Amygdala (tissue), 56 donors: ENCODE results near the gene CATSPER1.
"Not testable (repeated sequence)": the region's sequence is repeated elsewhere in the genome, so short reads cannot be mapped to it uniquely, and the experiment has no call there.

Experiments
- DNase-seq, 56 donors: peaks; one replicate each; lab custom pipeline; 2025; lab: John Stamatoyannopoulos, UW

The CATSPER1 gene

GRCh38 chr11:66022401-66023185, 3.7 kb downstream of the CATSPER1 start:
- DNase-seq: peak in 40 of 56 donors; percentile 1 to 75 (median 26)

- DNase-seq: no peak
These were observed 5.5 kb downstream of the CATSPER1 start for GRCh38 chr11:66020618-66021357.

DNA sequence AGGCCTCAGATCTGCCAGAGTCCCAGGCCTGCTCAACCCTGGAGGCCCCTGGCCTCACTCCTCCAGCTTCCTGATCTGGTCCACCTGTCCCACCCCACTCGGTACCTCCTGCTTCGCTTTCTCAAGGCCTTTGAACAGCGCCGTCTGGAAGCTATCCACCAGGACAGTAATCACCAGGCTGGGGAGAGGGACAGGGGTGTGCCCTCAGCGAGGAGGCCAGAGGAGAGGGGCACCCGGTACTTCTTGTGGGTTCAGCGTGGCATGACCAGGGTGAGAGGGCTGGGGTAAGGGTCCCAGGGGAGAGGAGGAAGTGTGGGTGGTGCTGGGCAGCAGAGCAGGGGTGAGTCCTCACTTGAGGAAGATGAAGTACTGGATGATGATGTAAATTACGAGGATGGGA, 6.1 kb downstream of the CATSPER1 start:
- no peak for DNase-seq

DNA sequence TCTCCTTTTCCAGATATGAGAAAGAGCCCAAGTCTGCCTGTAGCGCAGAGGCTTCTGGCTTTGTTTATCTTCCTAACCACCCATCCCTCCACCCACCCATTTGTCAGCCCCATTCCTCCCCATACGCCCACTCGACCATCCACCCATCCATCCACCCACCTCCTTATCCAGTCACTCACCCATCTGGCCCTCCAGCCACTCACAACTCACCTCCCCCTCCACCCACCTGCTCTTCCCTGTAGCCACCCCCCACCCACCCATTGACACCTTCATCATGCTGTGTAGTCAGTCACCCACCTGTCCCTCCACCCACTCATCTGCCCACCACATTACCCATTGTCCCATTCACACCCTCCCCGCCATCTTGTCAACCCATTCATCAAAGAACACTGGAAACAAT, 9.0 kb downstream of the CATSPER1 start:
- no peak for DNase-seq

DNA sequence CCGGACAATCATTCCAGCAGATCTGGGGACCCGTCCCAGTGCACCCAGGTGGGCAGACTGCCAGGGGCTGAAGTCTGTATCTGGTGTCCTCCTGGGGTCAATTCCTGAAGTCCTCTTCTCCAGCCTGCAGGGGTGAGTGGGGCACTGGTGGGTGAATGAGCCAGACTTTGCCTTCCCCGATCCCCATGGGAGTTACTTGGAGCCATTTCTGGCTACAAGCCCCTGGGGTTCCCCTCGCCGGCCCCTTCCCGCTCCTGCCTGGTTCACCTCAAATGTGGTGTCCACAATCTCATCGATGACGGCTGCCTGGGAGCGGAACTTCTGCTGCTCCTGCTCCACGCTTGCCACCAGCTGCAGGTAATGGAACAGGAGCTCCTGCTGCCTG, 9.5 kb downstream of the CATSPER1 start:
- no peak for DNase-seq

DNA sequence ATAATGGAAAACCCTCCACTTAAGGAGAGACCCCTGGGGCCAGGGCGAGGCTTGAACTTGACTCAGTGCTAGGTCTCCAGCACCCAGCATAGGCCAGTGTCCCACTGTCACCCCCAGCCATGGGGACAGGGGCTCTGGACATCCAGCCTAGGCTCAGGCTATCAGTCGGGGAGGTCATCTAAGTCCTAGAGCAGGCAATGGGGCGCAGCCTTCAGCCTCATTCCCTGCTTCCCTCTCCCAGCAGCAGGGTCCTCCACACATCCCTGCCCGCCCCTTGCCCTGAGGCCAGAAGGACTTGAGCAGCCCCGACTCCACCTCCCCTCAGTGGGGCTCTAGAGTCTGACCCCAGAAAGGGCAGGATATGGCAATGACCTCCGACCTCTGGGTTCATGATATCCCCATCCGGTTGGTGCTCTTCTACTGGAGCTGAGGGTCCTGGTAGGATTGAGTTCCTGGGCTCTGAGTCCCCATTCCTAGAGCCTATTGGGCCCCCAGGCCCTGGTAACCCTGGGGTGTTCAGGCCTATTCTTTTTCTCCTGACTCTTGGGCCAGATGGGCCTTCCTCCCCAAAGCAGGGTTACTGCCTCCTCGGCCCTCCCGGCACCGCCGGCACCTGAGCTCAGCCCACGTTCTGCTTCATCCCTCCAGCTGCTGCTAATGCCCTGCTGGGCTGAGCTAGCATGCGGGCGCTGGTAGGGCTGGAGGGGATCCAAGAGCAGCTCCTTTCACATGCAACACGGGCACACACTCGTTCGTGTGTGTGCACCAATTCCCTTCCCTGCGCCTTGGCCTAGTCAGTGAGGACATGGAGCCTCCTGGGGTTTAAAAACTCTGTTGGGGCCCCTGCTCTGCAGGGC, 10.1 kb downstream of the CATSPER1 start:
- DNase-seq: no peak

DNA sequence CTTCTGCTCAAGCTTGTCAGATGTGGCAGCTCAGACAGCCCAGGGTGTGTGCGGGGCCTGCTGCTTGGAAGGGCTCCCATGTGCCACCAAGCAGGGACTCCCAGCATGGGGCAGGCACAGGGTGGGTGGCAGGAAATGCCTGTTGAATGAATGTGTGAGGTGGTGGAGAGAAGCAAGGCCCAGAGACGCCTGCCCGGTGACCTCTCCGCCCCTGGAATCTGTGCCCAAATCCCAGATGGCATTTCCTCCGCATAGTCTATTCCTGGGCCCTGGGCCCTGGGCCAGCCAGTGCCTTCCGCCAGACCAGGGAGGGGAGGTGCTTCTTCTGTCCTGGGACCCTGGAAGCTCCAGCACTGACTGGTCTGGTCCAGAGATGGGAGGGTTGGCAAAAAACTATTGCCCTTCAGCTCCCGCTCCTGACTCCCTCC, 10.8 kb downstream of the CATSPER1 start:
- DNase-seq: no peak

GRCh38 chr11:66014804-66015453, 11.3 kb downstream of the CATSPER1 start:
- DNase-seq: no peak

GRCh38 chr11:66013762-66014100, 12.5 kb downstream of the CATSPER1 start:
- no peak for DNase-seq

GRCh38 chr11:66012946-66013761, 13.1 kb downstream of the CATSPER1 start:
- DNase-seq: peak in 2 of 56 donors; percentile 4 to 6

- no peak for DNase-seq
These were observed 13.8 kb downstream of the CATSPER1 start for GRCh38 chr11:66012371-66012945.

DNA sequence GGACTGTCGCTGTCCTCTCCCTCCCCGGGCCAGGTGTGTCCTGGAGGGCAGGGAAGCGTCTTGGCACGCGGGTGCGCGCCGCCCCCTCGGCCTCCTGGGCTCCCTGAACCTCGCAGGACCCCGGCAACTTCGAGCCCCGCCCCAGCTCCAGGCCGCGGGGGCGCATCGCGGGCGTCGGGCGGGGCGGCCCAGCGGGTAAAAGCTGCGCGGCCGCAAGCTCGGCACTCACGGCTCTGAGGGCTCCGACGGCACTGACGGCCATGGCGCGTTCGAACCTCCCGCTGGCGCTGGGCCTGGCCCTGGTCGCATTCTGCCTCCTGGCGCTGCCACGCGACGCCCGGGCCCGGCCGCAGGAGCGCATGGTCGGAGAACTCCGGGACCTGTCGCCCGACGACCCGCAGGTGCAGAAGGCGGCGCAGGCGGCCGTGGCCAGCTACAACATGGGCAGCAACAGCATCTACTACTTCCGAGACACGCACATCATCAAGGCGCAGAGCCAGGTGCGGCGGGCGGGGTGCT, 14.4 kb downstream of the CATSPER1 start, which contains the start of gene CST6:
CST6 (plus strand) TSS at position 224 of the 519 bp plus-strand sequence; CDS start at position 261, 37 bp downstream.
- no peak for DNase-seq

DNA sequence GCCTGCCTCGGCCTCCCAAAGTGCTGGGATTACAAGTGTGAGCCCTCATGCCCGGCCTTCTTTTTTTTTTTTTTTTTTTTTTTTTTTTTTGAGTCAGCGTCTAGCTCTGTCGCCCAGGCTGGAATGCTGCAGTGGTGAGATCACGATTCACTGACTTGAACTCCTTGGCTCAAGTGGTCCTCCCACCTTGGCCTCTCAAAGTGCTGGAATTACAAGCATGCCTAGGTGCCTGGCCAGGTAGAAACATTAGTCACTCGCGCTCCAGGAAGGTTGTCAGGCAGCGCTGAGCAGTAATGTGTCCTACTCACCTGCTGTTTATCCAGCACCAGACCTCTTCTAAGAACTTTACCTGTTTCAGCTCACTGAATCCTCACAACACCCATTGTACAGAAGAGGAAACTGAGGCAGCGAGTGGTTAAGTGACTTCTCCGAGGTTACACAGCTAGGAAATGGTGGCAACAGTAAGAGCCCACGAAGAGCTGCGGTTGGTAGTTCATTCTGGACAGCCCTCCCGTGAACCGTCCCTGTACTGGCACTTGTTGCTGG, 15.0 kb downstream of the CATSPER1 start:
- DNase-seq: no peak

DNA sequence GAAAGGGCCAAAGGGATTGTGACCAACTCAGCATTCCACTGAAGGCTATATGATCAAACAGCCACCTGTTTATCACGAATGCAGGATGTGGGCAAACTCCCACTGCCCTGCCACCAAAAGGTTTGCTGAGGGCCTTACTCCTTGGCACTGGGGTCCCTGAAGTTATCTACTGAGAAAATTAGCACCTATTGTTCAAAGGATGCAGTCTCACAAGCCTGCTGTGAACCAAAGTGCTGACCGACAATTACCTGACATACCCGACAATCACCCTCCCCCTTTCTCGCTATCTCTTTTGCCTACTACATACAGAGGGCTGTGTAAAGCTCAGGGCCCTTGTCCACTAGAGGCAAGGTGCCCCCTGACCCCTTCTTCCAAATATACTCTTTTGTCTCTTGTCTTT, 16.2 kb downstream of the CATSPER1 start:
- DNase-seq: not testable (repeated sequence)

GRCh38 chr11:66008468-66009101, 17.7 kb downstream of the CATSPER1 start:
- no peak for DNase-seq

DNA sequence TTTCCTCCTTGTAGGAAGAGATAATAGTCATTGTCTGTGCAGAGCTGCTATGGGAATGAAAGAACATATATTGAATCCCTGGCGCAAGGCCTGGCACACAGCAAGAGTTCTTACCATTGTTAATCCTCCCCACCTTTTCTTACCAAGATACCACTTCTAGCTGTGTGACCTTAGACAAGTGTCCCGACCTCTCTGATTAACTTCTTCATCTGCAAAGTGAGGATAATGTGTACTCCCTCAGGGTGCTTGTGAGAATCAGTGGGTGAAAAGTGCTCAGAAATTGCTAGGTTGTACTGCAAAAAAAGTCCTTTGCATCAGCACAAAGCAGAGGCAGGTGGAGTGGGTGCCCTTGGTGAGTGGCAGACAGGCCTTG, 18.2 kb downstream of the CATSPER1 start:
- no peak for DNase-seq

GRCh38 chr11:66007201-66007634, 19.1 kb downstream of the CATSPER1 start:
- DNase-seq: no peak

DNA sequence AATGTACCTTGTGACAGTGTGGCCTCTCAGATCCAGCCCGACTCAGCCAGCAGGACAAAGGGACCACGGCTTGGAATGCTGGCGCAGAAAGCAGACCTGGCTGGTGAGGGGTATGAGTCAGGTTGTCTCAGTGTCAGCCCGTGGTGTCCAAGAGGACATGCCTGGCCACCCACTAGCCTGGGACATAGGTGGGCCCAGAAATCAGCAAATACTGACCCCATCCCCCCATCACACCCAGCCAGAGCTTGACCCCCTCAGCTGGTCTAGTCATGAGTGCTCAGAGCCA, 19.4 kb downstream of the CATSPER1 start:
- no peak for DNase-seq
